ENCODE measurements around the gene PADI3. TPM values are rescaled to one million over a fixed set of nuclear protein-coding genes. Genes with fewer than 3 reads are reported as not detected.

Gene PADI3
- total and polyA plus RNA-seq, 2 of the 4 experiments (the other 2 are of a cell fraction): not detected

DNA sequence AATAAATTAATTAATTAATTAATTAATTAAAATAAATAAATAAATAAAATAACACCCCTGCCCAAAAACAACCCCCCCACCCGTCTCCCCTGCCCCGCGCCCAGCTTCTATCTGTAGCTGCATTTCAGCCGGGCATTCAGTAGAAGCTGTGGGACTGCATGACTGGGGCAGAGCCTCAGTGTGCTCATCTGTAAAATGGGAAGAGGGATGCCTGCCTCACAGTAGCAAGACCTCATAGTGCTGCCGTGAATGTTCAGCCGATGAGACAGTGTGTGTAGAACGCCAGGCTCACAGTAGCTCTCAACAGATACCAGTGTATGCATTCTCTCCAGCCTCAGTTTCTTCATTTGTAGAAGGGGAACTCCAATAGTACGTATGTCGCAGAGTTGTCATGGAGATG, 67.8 kb downstream of the PADI3 start:
- Histone ChIP-seq H3K14ac (replicated peaks; ENCODE audit: low read depth, low read length) (no peak overlapping the region), H3K4me3 (ENCODE audit: insufficient read depth, low read depth, low read length) (no peak overlapping the region), H4K8ac (ENCODE audit: low read depth in 2 of 2, low read length in 2 of 2) (no peak overlapping the region), H3K23ac (ENCODE audit: low read depth, low read length) (no peak overlapping the region), H3K27me3 (ENCODE audit: control insufficient read depth, insufficient read depth, low read length) (peaks cover 24% of the 10 kb centered on the region), H2AFZ (replicated peaks; ENCODE audit: low read length, poor library complexity) (no peak overlapping the region), H3K18ac (ENCODE audit: low read depth, low read length) (no peak overlapping the region), H2BK5ac (ENCODE audit: low read depth, low read length, poor library complexity, severe bottlenecking) (no peak overlapping the region), H2BK15ac (ENCODE audit: low read depth, low read length) (no peak overlapping the region), H4K20me1 (ENCODE audit: insufficient read depth, low read length) (no peaks in the 10 kb centered on the region), H2AK5ac (ENCODE audit: low read depth, low read length) (no peak overlapping the region), H3K36me3 (ENCODE audit: control insufficient read depth, insufficient read depth, low read length) (no peaks in the 10 kb centered on the region), H2BK20ac (ENCODE audit: low read depth, low read length) (no peak overlapping the region), H3K9ac (ENCODE audit: low read depth, low read length) (no peak overlapping the region), H4K5ac (ENCODE audit: low read depth, low read length) (no peak overlapping the region), H3K27ac (ENCODE audit: insufficient read depth, low read length) (no peak overlapping the region), H2BK120ac (ENCODE audit: low read depth, low read length) (no peak overlapping the region), H3K4me1 (ENCODE audit: control insufficient read depth, insufficient read depth, low read length) (no peaks in the 10 kb centered on the region), H4K91ac (ENCODE audit: insufficient read depth, low read depth, low read length) (no peak overlapping the region), H3K9me1 (ENCODE audit: insufficient read depth, low read length) (no peaks in the 10 kb centered on the region), H3K4ac (ENCODE audit: low read depth, low read length) (no peak overlapping the region), H3K4me2 (ENCODE audit: low read depth, low read length) (no peak overlapping the region), H3K79me1 (ENCODE audit: low read depth in 1 of 2, low read length in 2 of 2) (no peaks in the 10 kb centered on the region), H3K56ac (ENCODE audit: extremely low read depth, insufficient read depth, low read length) (no peak overlapping the region), H3K9me3 (ENCODE audit: control insufficient read depth, insufficient read depth, low read length) (0 out of 2 replicates have a peak, but pooled peaks cover 4% of the 10 kb centered on the region), H2AK9ac (replicated peaks; ENCODE audit: low read depth, low read length, poor library complexity) (no peak overlapping the region)
- ChIA-PET POLR2A (ENCODE audit: unreplicated experiment) (no interaction called here), CTCF (no interaction called here)
- dilution Hi-C loops (cut with HindIII; ENCODE audit: low sequenced_read_pairs, unreplicated experiment) (no loop called here), in situ Hi-C loops (cut with MboI; ENCODE audit: low sequenced_read_pairs) (no loop called here), intact Hi-C loops (cut with micrococcal nuclease) (no loop called here)
- TF ChIP-seq RFX5 (IDR thresholded peaks at IDR 0.05; ENCODE audit: low read depth, low read length): no peak
- TF ChIP-seq FOS (IDR thresholded peaks at IDR 0.05; ENCODE audit: low read depth, low read length): no peak
- WGBS, 2 experiments (ENCODE audit: extremely low coverage in 2 of 2, insufficient read length in 1 of 2): no CpG with 5 or more reads among the region's 9 CpGs
- no peak for ATAC-seq (ENCODE audit: low read depth)
- DNase-seq: no peak
- no TSS peak for BruUV-seq (replicated peaks)
